T-cell (primary cell): ENCODE data around the gene ITPR1. TPM values are rescaled to one million over a fixed set of nuclear protein-coding genes. Genes with fewer than 3 reads are reported as not detected.
A peak's percentile ranks its signal among the peaks of the same experiment; 100 is the strongest.

Experiments
- ATAC-seq, 4 experiments: fragments of 200-7000 bp in 3 of 4; fragments of 150-1000 bp in 1 of 4; cut with Tn5 transposase; replicated peaks in 1 of 4; 1 replicate in 3 of 4; 2 replicates in 1 of 4; pipeline ENCODE4 v1.10.0; 2021; ENCODE audit warnings: moderate library complexity in 3 of 4, mild to moderate bottlenecking in 2 of 4, moderate number of reproducible peaks in 1 of 4
- CTCF ChIA-PET, 2 donors: fragments of 300-600 bp; sonication (Branson Sonifier 250); formaldehyde crosslinking; loops; one replicate each; lab custom pipeline; 2022; ENCODE audit warnings: antibody characterized with exemption in 2 of 2; lab: Charles Lee
- POLR2A ChIA-PET, 2 donors: fragments of 300-600 bp; sonication (Branson Sonifier 250); formaldehyde crosslinking; loops; one replicate each; lab custom pipeline; 2022; ENCODE audit warnings: antibody characterized with exemption in 2 of 2; lab: Charles Lee
- DNase-seq, 35 experiments: peaks; one replicate each; pipeline versions ENCODE4 v3.0.0 to v3.0.0-alpha.2; 2013 to 2023
- H3K27ac ChIP-seq: one replicate; pipeline ENCODE4 v1.5.1; 2013; ENCODE audit warnings: low read length
- H3K27me3 ChIP-seq, 2 experiments: replicated peaks in 1 of 2; 1 replicate in 1 of 2; 2 replicates in 1 of 2; pipeline versions ENCODE4 v1.6.1 to v1.7.0; 2013; ENCODE audit warnings: low read length in 1 of 2, mixed read lengths in 1 of 2; ENCODE audit not compliant: control insufficient read depth in 2 of 2, insufficient read depth in 2 of 2; ENCODE audit errors: extremely low read depth in 1 of 2
- H3K36me3 ChIP-seq, 2 donors: 1 replicate in 1 of 2; 2 replicates in 1 of 2; pipeline versions ENCODE4 v1.6.1 to v1.7.0; 2013; ENCODE audit warnings: low read length in 1 of 2; ENCODE audit not compliant: control insufficient read depth in 2 of 2, insufficient read depth in 1 of 2; ENCODE audit errors: extremely low read depth in 1 of 2
- H3K4me1 ChIP-seq, 2 experiments: 1 replicate in 1 of 2; 2 replicates in 1 of 2; pipeline versions ENCODE4 v1.6.1 to v1.7.0; 2013; ENCODE audit warnings: low read length in 2 of 2, mixed read lengths in 1 of 2; ENCODE audit not compliant: insufficient read depth in 2 of 2, control insufficient read depth in 1 of 2; ENCODE audit errors: extremely low read depth in 1 of 2
- H3K4me3 ChIP-seq, 2 donors: 1 replicate in 1 of 2; 2 replicates in 1 of 2; pipeline versions ENCODE4 v1.5.1 to v1.7.0; 2013; ENCODE audit warnings: mild to moderate bottlenecking in 2 of 2, low read length in 1 of 2, moderate library complexity in 1 of 2; ENCODE audit not compliant: control insufficient read depth in 1 of 2; ENCODE audit errors: extremely low read depth in 1 of 2
- H3K9me3 ChIP-seq: 2 replicates; pipeline ENCODE4 v1.7.0; 2013
- H3K27ac Mint-ChIP-seq, 2 donors: one replicate each; pipeline ENCODE4 v1.8.0; 2020 to 2021; ENCODE audit warnings: mild to moderate bottlenecking in 2 of 2, mixed read lengths in 2 of 2
- H3K27me3 Mint-ChIP-seq, 2 donors: one replicate each; pipeline ENCODE4 v1.8.0; 2021 to 2022; ENCODE audit warnings: mixed read lengths in 2 of 2
- H3K36me3 Mint-ChIP-seq: one replicate; pipeline ENCODE4 v1.8.0; 2021; ENCODE audit warnings: mixed read lengths
- H3K4me1 Mint-ChIP-seq, 3 donors: one replicate each; pipeline ENCODE4 v1.8.0; 2020 to 2022; ENCODE audit warnings: mixed read lengths in 3 of 3, mild to moderate bottlenecking in 1 of 3
- H3K4me3 Mint-ChIP-seq, 3 donors: one replicate each; pipeline ENCODE4 v1.8.0; 2020 to 2022; ENCODE audit warnings: mild to moderate bottlenecking in 3 of 3, mixed read lengths in 3 of 3, moderate library complexity in 3 of 3
- H3K9me3 Mint-ChIP-seq, 3 donors: one replicate each; pipeline ENCODE4 v1.8.0; 2020 to 2022; ENCODE audit warnings: mixed read lengths in 3 of 3
- WGBS: methylation state at CpG from one replicate; pipeline ENCODE4 v1.1.5; 2013; ENCODE audit warnings: missing lambda C conversion rate; ENCODE audit not compliant: insufficient coverage; 5-methylcytosine and 5-hydroxymethylcytosine counted together
- total RNA-seq, 35 experiments: library from RNA in 6 of 35; stranded (reverse) in 6 of 35; fragments of 120-200 nt in 1 of 35; gene quantifications; one replicate each; pipeline versions ENCODE4 v1.2.1 to v1.2.4 and lab custom pipeline; 2013 to 2026

ITPR1 gene
- total RNA-seq, 5 donors from 2014 or later (not counting 1 experiment from before 2014, with no cell fraction given): 53.8 to 105 (median 73.1) TPM

DNA sequence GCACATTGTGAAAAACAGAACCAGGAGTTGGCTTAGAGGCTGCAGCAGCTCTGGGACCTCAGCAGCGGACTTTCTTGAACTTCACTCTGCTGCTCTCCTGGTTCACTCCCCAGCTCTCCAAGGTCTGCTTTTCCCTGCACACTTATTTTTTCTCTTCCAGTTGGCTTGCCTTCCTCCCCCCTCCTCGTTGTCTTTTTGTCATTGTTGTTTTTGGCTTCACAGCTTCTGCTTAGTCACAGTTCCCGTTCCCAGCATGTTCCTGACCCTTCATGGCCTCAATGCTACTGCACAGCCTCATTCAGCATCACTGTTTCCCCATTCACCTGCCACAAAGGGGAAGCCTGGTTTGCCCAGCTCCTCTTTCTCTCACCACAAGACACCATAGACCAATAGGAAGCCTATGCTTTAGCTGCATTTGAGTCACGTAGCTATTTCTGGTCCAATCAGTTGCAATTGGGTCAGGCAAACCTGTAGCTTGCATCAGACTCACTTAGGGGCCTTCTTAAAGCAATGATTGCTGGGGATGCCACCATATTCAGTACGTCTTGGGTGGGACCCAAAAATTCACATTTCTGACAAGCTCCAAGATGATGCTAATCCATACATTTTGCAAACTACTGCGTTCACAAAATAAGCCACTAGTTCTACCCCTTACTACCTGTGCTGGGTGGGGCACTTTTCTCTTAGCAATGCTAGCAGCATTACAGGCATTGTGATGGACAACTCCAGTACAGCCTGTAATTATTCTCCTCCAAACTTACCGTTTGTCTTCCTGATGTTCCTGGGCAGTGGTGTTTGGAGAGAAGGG lies 18.3 kb upstream of the ITPR1 start:
- no peak for ATAC-seq
- POLR2A ChIA-PET: interaction anchor here in 1 of 2 donors (0.6 kb wide), 1 partner anchor 395 kb away, joined by 3 read pairs; no protein-coding TSS in a partner anchor
- Mint-ChIP-seq H3K27me3 (peaks cover 23 to 25% of the 10 kb centered on the region in 2 donors), H3K36me3 (no peaks in the 10 kb centered on the region), H3K9me3 (no peaks in the 10 kb centered on the region), H3K27ac (no peak overlapping the region), H3K4me3 (no peak overlapping the region), H3K4me1 (peaks cover 0 to 5% (median 0%) of the 10 kb centered on the region in 3 donors)
- peak in 7 of 35 experiments; percentile 3 to 34 (median 11) for DNase-seq
- no peak overlapping the region for H3K27ac ChIP-seq
- H3K27me3 ChIP-seq: peaks cover 0 to 8% of the 10 kb centered on the region in 2 experiments
- H3K4me1 ChIP-seq: no peaks in the 10 kb centered on the region
- H3K36me3 ChIP-seq: no peaks in the 10 kb centered on the region
- 30% methylated on average over 5 of the region's 7 CpGs for WGBS
- no peaks in the 10 kb centered on the region for H3K9me3 ChIP-seq
- no peak overlapping the region for H3K4me3 ChIP-seq
- CTCF ChIA-PET: interaction anchor here in 1 of 2 donors (0.5 to 0.6 kb wide), 2 partner anchors 15 to 18 kb away, joined by 3 to 4 read pairs; partner anchors contain the start of gene ITPR1

DNA sequence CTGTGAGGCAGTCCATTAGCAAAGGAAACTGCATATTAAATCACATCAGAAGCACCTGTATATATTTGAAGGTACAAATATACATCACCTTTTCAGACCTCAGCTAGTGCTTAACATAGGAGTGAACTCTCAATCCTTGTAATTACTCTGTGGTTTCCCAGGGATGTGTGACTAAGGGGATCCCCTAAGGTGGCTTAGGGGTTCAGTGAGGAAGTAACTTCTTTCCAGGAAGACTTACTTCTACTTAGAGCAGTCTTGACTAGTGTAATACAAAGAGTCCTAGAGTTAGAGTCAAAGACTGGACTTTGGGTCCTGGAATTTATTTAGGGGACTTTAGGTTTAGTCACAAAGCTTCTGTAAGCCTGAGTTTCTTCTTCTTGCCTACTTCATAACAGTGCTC lies 17.3 kb upstream of the ITPR1 start:
- Histone ChIP-seq H3K27me3 (peaks cover 0 to 8% of the 10 kb centered on the region in 2 experiments), H3K9me3 (no peaks in the 10 kb centered on the region), H3K4me3 (no peak overlapping the region), H3K4me1 (no peaks in the 10 kb centered on the region), H3K27ac (no peak overlapping the region), H3K36me3 (no peaks in the 10 kb centered on the region)
- CTCF ChIA-PET: interaction anchor here in 1 of 2 donors (0.6 kb wide), 1 partner anchor 16 kb away, joined by 3 read pairs; no protein-coding TSS in a partner anchor
- ATAC-seq (no peak), DNase-seq (no peak)
- no peaks in the 10 kb centered on the region for H3K36me3 Mint-ChIP-seq
- H3K4me3 Mint-ChIP-seq: no peak overlapping the region
- peaks cover 0 to 5% (median 0%) of the 10 kb centered on the region in 3 donors for H3K4me1 Mint-ChIP-seq
- H3K27ac Mint-ChIP-seq: no peak overlapping the region
- H3K27me3 Mint-ChIP-seq: peaks cover 24 to 26% of the 10 kb centered on the region in 2 donors
- POLR2A ChIA-PET: no interaction called here
- no peaks in the 10 kb centered on the region for H3K9me3 Mint-ChIP-seq

DNA sequence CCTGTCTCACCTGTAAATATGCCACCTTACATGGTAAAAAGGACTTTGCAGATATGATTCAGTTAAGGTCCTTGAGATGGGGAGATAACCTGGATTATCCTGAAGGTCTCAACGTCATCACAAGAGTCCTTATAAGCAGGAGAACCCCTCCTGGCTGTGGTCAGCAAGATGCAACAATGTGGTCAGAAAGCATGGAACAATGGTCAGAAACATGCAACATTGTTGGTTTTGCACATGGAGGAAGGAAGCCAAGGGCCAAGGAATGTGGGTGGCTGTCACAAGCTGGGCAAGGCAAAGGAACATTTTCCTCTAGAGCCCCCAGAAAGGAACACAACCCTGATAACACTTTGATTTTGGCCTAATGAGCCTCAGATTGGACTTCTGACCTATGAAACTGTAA lies 16.7 kb upstream of the ITPR1 start:
- DNase-seq (no peak), ATAC-seq (no peak)
- H3K36me3 Mint-ChIP-seq: no peaks in the 10 kb centered on the region
- no peaks in the 10 kb centered on the region for H3K9me3 Mint-ChIP-seq
- Histone ChIP-seq H3K4me3 (no peak overlapping the region), H3K9me3 (no peaks in the 10 kb centered on the region), H3K27ac (no peak overlapping the region), H3K27me3 (peaks cover 0 to 8% of the 10 kb centered on the region in 2 experiments), H3K36me3 (no peaks in the 10 kb centered on the region), H3K4me1 (no peaks in the 10 kb centered on the region)
- H3K27me3 Mint-ChIP-seq: peaks cover 24 to 26% of the 10 kb centered on the region in 2 donors
- POLR2A ChIA-PET: no interaction called here
- peaks cover 0 to 5% (median 0%) of the 10 kb centered on the region in 3 donors for H3K4me1 Mint-ChIP-seq
- CTCF ChIA-PET: no interaction called here
- H3K27ac Mint-ChIP-seq: no peak overlapping the region
- WGBS: 71% methylated on average over 1 of the region's 1 CpG
- H3K4me3 Mint-ChIP-seq: no peak overlapping the region

DNA sequence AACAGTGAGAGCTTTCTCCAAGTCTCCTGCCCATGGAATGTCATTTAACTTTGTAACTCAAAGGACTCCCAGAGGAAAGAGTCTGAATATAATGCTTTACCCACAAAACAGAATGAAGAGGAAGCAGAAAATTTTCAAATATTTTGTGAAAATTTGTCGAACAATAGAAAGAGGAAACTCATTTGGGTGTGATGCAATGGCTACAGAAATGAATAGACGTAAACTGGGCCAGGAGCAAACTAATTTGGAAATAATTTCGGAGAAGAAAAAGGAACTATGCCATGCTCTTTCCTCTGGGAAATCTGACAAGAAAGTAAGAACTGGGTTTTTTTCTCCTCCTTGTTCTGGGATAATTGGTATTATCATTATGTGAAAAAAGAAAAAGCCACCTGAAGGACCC lies 14.9 kb upstream of the ITPR1 start:
- Mint-ChIP-seq H3K36me3 (no peaks in the 10 kb centered on the region), H3K9me3 (no peaks in the 10 kb centered on the region), H3K27me3 (peaks cover 21 to 22% of the 10 kb centered on the region in 2 donors), H3K27ac (no peak overlapping the region), H3K4me3 (no peak overlapping the region), H3K4me1 (peaks cover 0 to 5% (median 0%) of the 10 kb centered on the region in 3 donors)
- 40% methylated on average over 1 of the region's 3 CpGs for WGBS
- H3K36me3 ChIP-seq: no peaks in the 10 kb centered on the region
- ATAC-seq (no peak), DNase-seq (no peak)
- no peaks in the 10 kb centered on the region for H3K9me3 ChIP-seq
- no peak overlapping the region for H3K27ac ChIP-seq
- H3K4me3 ChIP-seq: no peak overlapping the region
- H3K4me1 ChIP-seq: no peaks in the 10 kb centered on the region
- CTCF ChIA-PET: no interaction called here
- H3K27me3 ChIP-seq: no peaks in the 10 kb centered on the region
- POLR2A ChIA-PET: no interaction called here

DNA sequence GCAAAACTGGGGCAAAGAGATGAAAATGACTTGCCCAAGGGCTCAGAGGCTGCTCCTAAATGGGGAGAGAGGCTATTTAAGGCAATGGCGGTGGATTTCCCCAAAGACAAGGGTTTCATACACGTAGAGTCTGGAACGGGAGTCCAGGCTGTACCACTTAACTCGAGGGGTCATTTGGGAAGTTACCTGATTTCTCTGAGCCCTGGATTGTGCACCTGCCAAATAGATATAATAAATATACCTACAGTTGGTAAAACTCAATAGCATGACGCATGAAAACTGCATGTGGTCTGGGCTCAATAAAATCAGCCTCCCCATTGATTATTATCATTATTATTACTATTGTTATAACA lies 1.3 kb upstream of the ITPR1 start:
- ChIA-PET POLR2A (no interaction called here), CTCF (interaction anchor here in 1 of 2 donors (1.4 to 4.1 kb wide), 3 partner anchors 27 to 30 kb away, joined by 3 to 49 read pairs (median 10); no protein-coding TSS in a partner anchor)
- H3K27ac ChIP-seq: no peak overlapping the region
- no peak overlapping the region for H3K27ac Mint-ChIP-seq
- peaks cover 0 to 3% of the 10 kb centered on the region in 2 donors for H3K27me3 Mint-ChIP-seq
- peaks cover 16 to 30% of the 10 kb centered on the region in 2 experiments for H3K4me1 ChIP-seq
- ATAC-seq: no peak
- H3K27me3 ChIP-seq: no peaks in the 10 kb centered on the region
- H3K36me3 ChIP-seq: no peaks in the 10 kb centered on the region
- WGBS: 67% methylated on average over 1 of the region's 5 CpGs
- peak overlapping the region; percentile 97 to 98 (median 97) for H3K4me3 Mint-ChIP-seq
- H3K9me3 Mint-ChIP-seq: no peaks in the 10 kb centered on the region
- H3K4me1 Mint-ChIP-seq: peaks cover 34 to 48% (median 40%) of the 10 kb centered on the region in 3 donors
- peak overlapping the region; percentile 75 to 88 for H3K4me3 ChIP-seq
- no peaks in the 10 kb centered on the region for H3K9me3 ChIP-seq
- peaks cover 5% of the 10 kb centered on the region for H3K36me3 Mint-ChIP-seq
- no peak for DNase-seq

DNA sequence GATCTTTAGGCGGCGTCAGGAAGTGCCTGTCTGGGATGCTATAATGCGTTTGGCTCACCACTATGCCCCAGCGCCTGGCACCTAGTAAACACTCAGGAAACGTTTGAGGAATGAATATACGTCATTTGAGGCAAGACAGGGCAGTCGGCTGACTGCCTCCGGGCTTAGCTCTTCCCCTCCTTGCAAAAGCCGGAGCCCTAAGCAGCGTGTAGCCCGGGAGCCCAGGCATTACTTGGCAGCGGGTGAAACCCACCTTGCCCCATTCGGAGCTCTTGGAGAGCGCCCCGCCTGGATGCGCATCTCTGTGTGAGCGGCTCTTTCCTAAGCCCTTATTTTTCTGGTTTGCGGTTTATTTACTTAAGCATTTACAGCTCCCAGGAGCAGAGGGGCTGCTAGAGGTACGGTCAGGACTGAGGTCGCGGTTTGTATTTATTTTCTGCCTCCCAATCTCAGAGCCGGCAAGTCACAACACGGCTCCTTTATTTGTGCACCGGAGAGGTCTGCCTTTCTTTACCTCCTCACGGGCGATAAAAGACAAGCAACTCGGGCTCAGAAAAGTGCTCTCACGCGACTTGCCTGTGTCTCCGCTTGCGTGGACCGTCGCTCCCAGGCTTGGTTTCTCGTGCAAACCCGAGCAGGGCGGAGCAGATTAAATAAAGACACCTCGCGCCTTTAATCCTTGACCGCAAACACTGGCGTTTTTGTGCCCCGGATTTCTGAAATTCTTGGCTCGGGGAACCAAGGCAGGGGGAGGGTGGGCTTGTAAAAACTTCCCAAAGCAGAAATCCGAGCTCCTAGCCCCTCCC lies 737 bp upstream of the ITPR1 start:
- H3K4me3 ChIP-seq: peak overlapping the region; percentile 75 to 88

More for the DNA sequence above, 737 bp upstream of the ITPR1 start:
- Histone ChIP-seq H3K27me3 (no peaks in the 10 kb centered on the region), H3K36me3 (no peaks in the 10 kb centered on the region), H3K27ac (peak overlapping the region; percentile 29), H3K4me1 (peaks cover 16 to 30% of the 10 kb centered on the region in 2 experiments), H3K9me3 (no peaks in the 10 kb centered on the region)
- Mint-ChIP-seq H3K27me3 (peaks cover 0 to 3% of the 10 kb centered on the region in 2 donors), H3K9me3 (no peaks in the 10 kb centered on the region), H3K27ac (peak overlapping the region; percentile 76 to 94), H3K4me3 (peak overlapping the region; percentile 97 to 98 (median 97)), H3K36me3 (peaks cover 5% of the 10 kb centered on the region), H3K4me1 (peaks cover 38 to 53% (median 42%) of the 10 kb centered on the region in 3 donors)
- under 1% methylated on average over 36 of the region's 43 CpGs for whole genome bisulfite sequencing
- ChIA-PET POLR2A (interaction anchor here (0.6 to 3.5 kb wide), 17 partner anchors 11 to 1431 kb away, joined by 3 to 35 read pairs (median 7); partner anchors contain the start of genes ARL8B (in 1 of the 2) and SUMF1 (in 1 of the 2)), CTCF (interaction anchor here (0.6 to 4.1 kb wide), 18 partner anchors 13 to 1475 kb away, joined by 3 to 49 read pairs (median 6); partner anchors contain the start of gene SUMF1 (in 1 of the 2))
- ATAC-seq: peak; percentile 21 to 50 (median 42)
- peak in 32 of 35 experiments; percentile 7 to 76 (median 31) for DNase-seq
